Activated naive CD4-positive, alpha-beta T cell treated with anti-CD3 and anti-CD28 coated beads, Interleukin-2, amount 50 U/mL, for 72 hours (primary cell): ENCODE data around the gene GMEB1. TPM values are rescaled to one million over a fixed set of nuclear protein-coding genes. Genes with fewer than 3 reads are reported as not detected.
"Not testable (repeated sequence)": the region's sequence is repeated elsewhere in the genome, so short reads cannot be mapped to it uniquely, and the experiment has no call there.

ENCODE experiments used
- ATAC-seq, 2 donors: fragments of 150-1000 bp; cut with Tn5 transposase; 2 replicates each; pipeline ENCODE4 v1.10.0; 2021; ENCODE audit warnings: mild to moderate bottlenecking in 2 of 2, moderate library complexity in 2 of 2
- DNase-seq, 2 donors: peaks; one replicate each; pipeline ENCODE4 v3.0.0; 2021 to 2022; ENCODE audit warnings: low spot score in 2 of 2
- H3K27ac Mint-ChIP-seq, 2 donors: one replicate each; pipeline ENCODE4 v1.8.0; 2022; ENCODE audit warnings: mild to moderate bottlenecking in 2 of 2, mixed read lengths in 2 of 2
- H3K36me3 Mint-ChIP-seq, 2 donors: one replicate each; pipeline ENCODE4 v1.8.0; 2022; ENCODE audit warnings: mixed read lengths in 2 of 2
- H3K9me3 Mint-ChIP-seq, 2 donors: one replicate each; pipeline ENCODE4 v1.8.0; 2022; ENCODE audit warnings: mixed read lengths in 2 of 2
- total RNA-seq, 2 donors: library from RNA; stranded (reverse); gene quantifications; one replicate each; pipeline ENCODE4 v1.2.3, GENCODE V29; 2022

The GMEB1 gene
- total RNA-seq, 2 donors from 2014 or later: 18.9 to 26.7 TPM

- ATAC-seq, H3K36me3 Mint-ChIP-seq, H3K9me3 Mint-ChIP-seq, DNase-seq, H3K27ac Mint-ChIP-seq: not testable (repeated sequence)
Measured at GRCh38 chr1:28725365-28725764, 56.8 kb downstream of the GMEB1 start.

- no peaks in the 10 kb centered on the region for H3K9me3 Mint-ChIP-seq
- ATAC-seq: no peak
Measured at GRCh38 chr1:28735961-28736449, 67.4 kb downstream of the GMEB1 start.

GRCh38 chr1:28736450-28737306 is 68.1 kb downstream of the GMEB1 start, which contains the start of gene YTHDF2:
YTHDF2 (plus strand) TSS chr1:28736940; CDS start chr1:28737121, 181 bp downstream.
- ATAC-seq: peak; percentile 95 to 96
- Mint-ChIP-seq H3K36me3 (peaks cover 28 to 37% of the 10 kb centered on the region in 2 donors), H3K27ac (peak within 1 kb of the TSS; percentile 99), H3K9me3 (no peaks in the 10 kb centered on the region)
- peak; percentile 94 to 98 for DNase-seq

More at GRCh38 chr1:28735961-28736449, 67.4 kb downstream of the GMEB1 start:
- no peak for DNase-seq
- Mint-ChIP-seq H3K27ac (peak overlapping the region; percentile 96 to 99), H3K36me3 (peaks cover 28 to 36% of the 10 kb centered on the region in 2 donors)

GRCh38 chr1:28737307-28738132 is 68.9 kb downstream of the GMEB1 start:
- peak overlapping the region; percentile 99 for H3K27ac Mint-ChIP-seq
- peak; percentile 48 to 63 for DNase-seq
- no peaks in the 10 kb centered on the region for H3K9me3 Mint-ChIP-seq
- peaks cover 33 to 45% of the 10 kb centered on the region in 2 donors for H3K36me3 Mint-ChIP-seq
- ATAC-seq: peak in 1 of 2 donors; percentile 28

- no peak for ATAC-seq
- no peak for DNase-seq
- H3K27ac Mint-ChIP-seq: peak overlapping the region; percentile 40 to 76
Measured at GRCh38 chr1:28740118-28740517, 71.5 kb downstream of the GMEB1 start.

GRCh38 chr1:28744184-28744583 is 75.6 kb downstream of the GMEB1 start:
- Mint-ChIP-seq H3K36me3 (peaks cover 41 to 64% of the 10 kb centered on the region in 2 donors), H3K9me3 (no peaks in the 10 kb centered on the region), H3K27ac (peak overlapping the region; percentile 1 to 65)
- DNase-seq: no peak
- ATAC-seq: peak; percentile 64 to 76

More at GRCh38 chr1:28740118-28740517, 71.5 kb downstream of the GMEB1 start:
- H3K36me3 Mint-ChIP-seq: peaks cover 59 to 71% of the 10 kb centered on the region in 2 donors
- no peaks in the 10 kb centered on the region for H3K9me3 Mint-ChIP-seq

- DNase-seq (no peak), ATAC-seq (no peak)
- no peaks in the 10 kb centered on the region for H3K9me3 Mint-ChIP-seq
- H3K27ac Mint-ChIP-seq: peak overlapping the region; percentile 1 to 33
- H3K36me3 Mint-ChIP-seq: peaks cover 38 to 66% of the 10 kb centered on the region in 2 donors
Measured at GRCh38 chr1:28745653-28746173, 77.1 kb downstream of the GMEB1 start.

GRCh38 chr1:28750330-28750729 is 81.7 kb downstream of the GMEB1 start:
- Mint-ChIP-seq H3K27ac (peak overlapping the region in 1 of 2 donors; percentile 85), H3K36me3 (peaks cover 5 to 42% of the 10 kb centered on the region in 2 donors), H3K9me3 (no peaks in the 10 kb centered on the region)
- DNase-seq (no peak), ATAC-seq (no peak)

- DNase-seq, H3K9me3 Mint-ChIP-seq, ATAC-seq: not testable (repeated sequence)
- Mint-ChIP-seq H3K36me3 (peaks cover 5 to 41% of the 10 kb centered on the region in 2 donors), H3K27ac (peak overlapping the region in 1 of 2 donors; percentile 12)
Measured at GRCh38 chr1:28750771-28751294, 82.2 kb downstream of the GMEB1 start.

- Mint-ChIP-seq H3K36me3 (peaks cover 5 to 35% of the 10 kb centered on the region in 2 donors), H3K9me3 (no peaks in the 10 kb centered on the region), H3K27ac (peak overlapping the region in 1 of 2 donors; percentile 27)
- DNase-seq (no peak), ATAC-seq (no peak)
Measured at GRCh38 chr1:28751315-28752060, 82.9 kb downstream of the GMEB1 start.

GRCh38 chr1:28755701-28756100 is 87.1 kb downstream of the GMEB1 start:
- Mint-ChIP-seq H3K36me3 (peaks cover 4 to 26% of the 10 kb centered on the region in 2 donors), H3K27ac (no peak overlapping the region)
- no peak for ATAC-seq

GRCh38 chr1:28756846-28757245 is 88.3 kb downstream of the GMEB1 start:
- Mint-ChIP-seq H3K27ac (peak overlapping the region in 1 of 2 donors; percentile 16), H3K9me3 (peaks cover 0 to 3% of the 10 kb centered on the region in 2 donors), H3K36me3 (peaks cover 4 to 19% of the 10 kb centered on the region in 2 donors)
- no peak for ATAC-seq
- DNase-seq: no peak

More at GRCh38 chr1:28755701-28756100, 87.1 kb downstream of the GMEB1 start:
- DNase-seq: no peak
- H3K9me3 Mint-ChIP-seq: peaks cover 0 to 3% of the 10 kb centered on the region in 2 donors

GRCh38 chr1:28758420-28758819 is 89.8 kb downstream of the GMEB1 start:
- Mint-ChIP-seq H3K36me3 (peaks cover 4 to 16% of the 10 kb centered on the region in 2 donors), H3K27ac (peak overlapping the region in 1 of 2 donors; percentile 69), H3K9me3 (peaks cover 0 to 3% of the 10 kb centered on the region in 2 donors)
- ATAC-seq: no peak
- DNase-seq: no peak

GRCh38 chr1:28759257-28759656 is 90.7 kb downstream of the GMEB1 start:
- ATAC-seq: no peak
- H3K36me3 Mint-ChIP-seq: peaks cover 4 to 13% of the 10 kb centered on the region in 2 donors
- no peak overlapping the region for H3K27ac Mint-ChIP-seq
- peaks cover 0 to 3% of the 10 kb centered on the region in 2 donors for H3K9me3 Mint-ChIP-seq
- DNase-seq: no peak

- Mint-ChIP-seq H3K9me3 (peaks cover 0 to 3% of the 10 kb centered on the region in 2 donors), H3K27ac (no peak overlapping the region), H3K36me3 (peaks cover 8 to 13% of the 10 kb centered on the region in 2 donors)
- no peak for ATAC-seq
- DNase-seq: no peak
Measured at GRCh38 chr1:28761189-28761588, 92.6 kb downstream of the GMEB1 start.
